Stimulated activated CD4-positive, alpha-beta T cell treated with anti-CD3 and anti-CD28 coated beads, Interleukin-4, amount 100 ng/mL, for 48 hours (primary cell): ENCODE measurements around the gene APIP.

Source experiments
- DNase-seq, 2 donors: peaks; one replicate each; pipeline ENCODE4 v3.0.0-alpha.2; 2020; ENCODE audit warnings: low read depth in 2 of 2

APIP gene

GRCh38 chr11:34887260-34887659 lies 28.9 kb downstream of the APIP start:
- DNase-seq, result no peak

DNA sequence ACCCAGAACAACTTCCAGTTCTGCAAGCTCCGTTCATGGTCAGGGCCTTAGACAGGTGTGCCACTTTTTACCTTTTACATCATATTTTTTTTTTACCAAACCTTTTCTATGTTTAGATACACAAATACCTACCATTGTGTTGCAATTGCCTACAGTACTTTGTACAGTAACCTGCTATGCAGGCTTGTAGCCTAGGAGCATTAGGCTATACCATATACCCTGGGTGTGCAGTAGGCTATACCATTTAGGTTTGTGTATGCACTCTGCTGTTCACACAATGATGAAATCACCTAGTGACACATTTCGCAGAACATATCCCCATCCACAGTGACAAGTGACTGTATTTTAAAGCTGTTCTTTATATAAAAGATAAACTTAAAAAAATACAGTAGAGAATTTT lies 29.6 kb downstream of the APIP start:
- DNase-seq, result no peak

- DNase-seq, result no peak
These were observed 34.3 kb downstream of the APIP start for GRCh38 chr11:34881900-34882299.

DNA sequence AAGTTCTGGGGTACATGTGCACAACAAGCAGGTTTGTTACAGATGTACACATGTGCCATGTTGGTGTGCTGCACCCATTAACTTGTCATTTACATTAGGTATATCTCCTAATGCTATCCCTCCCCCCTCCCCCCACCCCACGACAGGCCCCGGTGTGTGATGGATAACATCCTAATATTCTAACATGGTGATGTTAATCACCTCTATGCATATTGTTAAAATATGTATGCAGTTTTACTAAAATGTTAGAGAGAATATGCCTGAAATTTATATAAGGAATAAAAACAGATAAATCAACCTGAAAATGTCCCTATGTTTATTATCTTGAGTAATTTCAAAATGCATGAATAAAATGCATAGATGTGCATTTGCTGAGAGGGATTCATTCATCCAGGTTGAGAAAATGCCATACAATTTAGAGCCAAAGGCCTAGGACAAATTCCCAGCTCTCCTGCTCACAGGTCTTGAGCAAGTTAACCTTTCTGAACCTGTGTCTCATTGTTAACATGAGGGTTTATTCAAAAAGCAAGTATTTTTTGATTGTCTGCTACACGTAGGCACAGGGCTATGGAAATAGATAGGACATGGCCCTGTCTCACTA lies 38.7 kb downstream of the APIP start:
- DNase-seq, result no peak

- DNase-seq, result no peak
These were observed 42.0 kb downstream of the APIP start for GRCh38 chr11:34874202-34874601.

GRCh38 chr11:34870548-34871196 lies 45.5 kb downstream of the APIP start:
- DNase-seq, result no peak

- no peak for DNase-seq
These were observed 46.8 kb downstream of the APIP start for GRCh38 chr11:34869425-34869824.

DNA sequence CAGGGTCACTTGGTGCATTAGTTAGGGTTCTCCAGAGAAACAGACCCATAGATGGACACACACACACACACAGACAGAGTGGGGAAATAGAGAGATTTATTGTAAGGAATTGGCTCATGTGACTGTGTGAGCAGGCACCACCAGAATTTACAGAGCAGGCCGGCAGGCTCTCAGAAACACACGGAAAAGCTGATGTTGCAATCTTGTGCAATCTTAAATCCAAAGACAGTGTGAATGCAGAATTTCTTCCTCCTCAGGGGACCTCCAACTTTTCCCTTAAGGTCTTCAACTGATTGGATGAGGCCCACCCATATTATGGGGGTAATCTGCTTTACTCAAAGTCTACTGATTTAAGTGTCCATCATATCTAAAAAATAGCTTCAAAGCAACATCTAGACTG lies 49.8 kb downstream of the APIP start:
- DNase-seq, result no peak

GRCh38 chr11:34865261-34865660 lies 50.9 kb downstream of the APIP start:
- no peak for DNase-seq

- DNase-seq, result no peak
These were observed 51.8 kb downstream of the APIP start for GRCh38 chr11:34864424-34864823.

DNA sequence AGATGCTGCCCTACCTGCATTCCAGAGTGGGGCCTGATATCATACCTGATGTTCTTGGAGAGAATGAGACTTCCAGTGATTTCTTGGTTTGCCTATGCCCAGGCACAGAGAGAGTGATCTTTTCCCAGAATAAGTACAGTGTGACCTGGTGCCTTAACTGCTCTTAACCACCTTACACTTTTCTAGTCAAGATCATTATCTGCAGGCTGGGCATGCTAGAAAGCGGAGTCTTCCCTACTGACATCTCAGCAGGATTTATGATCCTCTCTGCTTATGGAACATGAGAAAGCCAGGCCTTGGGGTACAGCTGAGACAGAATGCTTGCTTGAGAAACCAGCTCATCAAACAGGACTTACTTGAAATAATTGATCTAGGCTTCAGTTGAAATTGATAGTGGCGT lies 53.1 kb downstream of the APIP start:
- DNase-seq, result no peak

- DNase-seq, result no peak
These were observed 55.7 kb downstream of the APIP start for GRCh38 chr11:34860518-34860917.

- DNase-seq, result no peak
These were observed 56.1 kb downstream of the APIP start for GRCh38 chr11:34860034-34860433.

DNA sequence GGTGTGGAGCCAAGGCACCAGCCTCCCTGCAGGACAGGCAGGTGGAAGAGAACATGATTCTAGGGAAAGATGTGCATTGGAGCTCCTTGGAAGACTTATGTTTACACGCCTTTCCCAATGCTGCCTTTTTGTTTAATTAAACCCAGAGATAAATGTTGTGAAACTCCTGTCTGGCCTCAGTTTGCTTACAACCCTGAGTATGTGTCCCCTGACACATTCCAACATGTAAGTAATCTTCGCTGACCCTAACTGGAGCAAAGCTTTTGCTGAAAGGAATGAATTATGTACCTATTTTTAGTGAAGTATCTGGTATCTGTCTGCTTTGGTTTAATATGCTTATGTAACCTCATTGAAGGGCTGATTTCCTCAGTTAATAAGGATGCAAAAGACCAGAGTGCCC lies 56.7 kb downstream of the APIP start:
- DNase-seq, result no peak

GRCh38 chr11:34857463-34857862 lies 58.7 kb downstream of the APIP start:
- DNase-seq, result no peak

- no peak for DNase-seq
These were observed 59.9 kb downstream of the APIP start for GRCh38 chr11:34856251-34856650.

- DNase-seq, result no peak
These were observed 60.5 kb downstream of the APIP start for GRCh38 chr11:34855754-34856095.

GRCh38 chr11:34855021-34855753 lies 61.0 kb downstream of the APIP start:
- no peak for DNase-seq

DNA sequence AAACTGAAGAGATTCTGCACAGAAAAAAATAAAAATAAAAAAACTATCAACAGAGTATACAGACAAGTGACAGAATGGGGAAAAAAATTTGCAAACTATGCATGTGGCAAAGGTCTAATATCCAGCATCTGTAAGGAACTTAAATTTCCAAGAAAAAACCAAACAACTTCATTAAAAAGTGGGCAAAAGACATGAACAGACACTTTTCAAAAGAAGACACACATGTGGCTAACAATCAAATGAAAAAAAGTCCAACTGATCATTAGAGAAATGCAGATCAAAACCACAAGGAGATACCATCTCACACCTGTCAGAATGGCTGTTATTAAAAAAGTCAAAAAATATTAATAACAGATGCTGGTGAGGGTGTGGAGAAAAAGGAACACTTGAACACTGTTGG lies 64.3 kb downstream of the APIP start:
- no peak for DNase-seq

DNA sequence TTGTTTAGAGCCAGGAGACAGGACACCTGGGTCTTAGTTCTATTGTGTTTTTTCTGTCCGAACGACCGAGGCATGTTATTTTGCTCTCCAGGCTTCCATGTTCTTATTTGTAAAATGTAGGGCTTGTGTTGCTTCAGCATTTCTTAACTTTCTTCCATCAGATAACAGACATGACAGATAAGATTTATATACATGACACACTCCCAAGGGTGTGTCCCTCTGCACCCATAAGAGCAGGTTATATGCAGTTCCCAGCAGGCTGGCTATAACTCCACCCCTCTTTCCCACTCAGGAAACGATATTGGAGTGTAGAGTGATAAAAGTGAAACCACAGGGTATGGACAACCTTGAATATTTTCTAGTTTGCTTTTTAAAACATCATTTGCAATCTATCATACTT lies 65.8 kb downstream of the APIP start:
- DNase-seq, result no peak

DNA sequence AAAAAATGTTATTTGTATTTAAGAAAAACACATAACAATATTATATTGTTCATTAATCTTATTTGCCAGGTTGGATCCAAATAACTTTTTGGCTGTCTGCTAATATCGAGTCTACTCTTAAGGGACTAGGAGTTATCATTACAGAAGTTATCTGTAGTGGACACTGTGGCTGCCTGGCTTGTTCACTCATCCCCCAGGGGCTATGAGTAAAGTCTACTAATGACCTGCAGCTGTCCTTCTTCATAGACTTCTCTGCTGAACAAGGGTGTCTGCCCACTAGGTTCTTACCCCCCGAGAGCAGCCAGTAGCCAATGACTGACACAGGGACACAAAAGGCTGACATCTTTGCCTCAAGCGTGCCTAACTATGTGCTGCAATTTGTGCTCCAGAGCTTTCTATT lies 69.7 kb downstream of the APIP start:
- DNase-seq, result no peak

DNA sequence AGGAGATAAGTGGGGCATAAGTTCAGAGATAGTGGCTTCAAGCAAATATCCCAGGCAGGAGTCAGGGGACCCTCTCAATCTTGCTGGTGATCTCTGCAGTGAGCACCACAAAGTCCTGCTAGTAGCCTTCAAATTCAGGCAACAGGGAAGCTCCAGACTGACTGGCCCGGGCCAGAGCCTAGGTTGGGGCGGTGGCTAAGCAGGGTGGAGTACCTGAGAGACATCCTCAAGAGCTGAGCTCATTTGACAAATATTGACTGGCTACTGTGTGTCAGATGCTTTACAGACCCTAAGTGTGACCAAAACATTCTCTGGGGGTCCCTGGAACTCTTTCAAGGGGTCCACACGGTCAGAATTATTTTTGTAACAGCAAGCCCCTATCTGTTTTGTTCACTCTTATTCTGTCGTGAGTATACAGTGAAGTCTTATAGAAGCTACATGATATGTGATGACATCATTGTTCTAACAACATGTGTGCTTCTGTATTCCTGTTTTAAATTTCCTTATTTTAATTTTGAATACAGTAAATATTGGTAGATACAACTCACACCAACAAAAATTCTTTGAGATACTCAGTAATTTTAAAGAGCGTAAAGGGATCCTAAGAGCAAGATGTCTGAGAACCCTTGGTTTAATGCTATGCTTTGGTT lies 71.6 kb downstream of the APIP start:
- DNase-seq, result no peak

DNA sequence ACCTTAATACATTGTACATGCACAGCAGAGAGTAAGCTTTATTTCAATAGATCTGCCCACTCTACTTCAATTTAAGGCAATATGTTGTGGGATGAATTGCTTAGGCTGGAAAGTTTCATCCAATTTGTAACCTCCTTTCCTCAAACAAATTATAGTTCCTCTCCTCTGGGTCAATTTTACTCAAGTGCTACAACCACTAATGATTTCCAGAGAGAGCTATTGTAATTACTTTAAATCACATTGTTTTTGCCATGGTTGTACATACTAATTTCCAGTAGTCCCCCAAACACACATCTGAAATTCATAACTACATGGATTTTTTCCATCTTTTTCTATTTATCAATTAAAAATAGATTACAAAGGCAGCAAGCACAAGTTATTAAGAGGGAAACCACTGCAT lies 72.9 kb downstream of the APIP start:
- DNase-seq, result no peak
